GM12891 (cell line): ENCODE results near the gene GAMT.
A peak's percentile ranks its signal among the peaks of the same experiment; 100 is the strongest.
"Not testable (repeated sequence)": the region's sequence is repeated elsewhere in the genome, so short reads cannot be mapped to it uniquely, and the experiment has no call there.

Experiments used
- DNase-seq: peaks from one replicate; pipeline ENCODE4 v3.0.0; 2011; ENCODE audit warnings: low spot score; ENCODE audit not compliant: insufficient read length
- FAIRE-seq: peaks from 2 replicates; lab custom pipeline; 2011; peaks lifted over from hg19 to GRCh38; lab: Jason Lieb, UNC
- PAX5 ChIP-seq: IDR thresholded peaks from 2 replicates; pipeline ENCODE4 v1.6.1; 2011; ENCODE audit warnings: low read length, moderate library complexity, mild to moderate bottlenecking; ENCODE audit not compliant: insufficient read depth, severe bottlenecking
- POLR2A ChIP-seq: IDR thresholded peaks from 2 replicates; pipeline ENCODE4 v1.6.1; 2011; ENCODE audit warnings: low read depth, low read length, control low read depth
- POLR2AphosphoS5 ChIP-seq: IDR thresholded peaks from 2 replicates; pipeline ENCODE4 v1.6.1; 2011; ENCODE audit warnings: low read depth, low read length, control low read depth
- POU2F2 ChIP-seq: IDR thresholded peaks from 2 replicates; pipeline ENCODE4 v1.6.1; 2011; ENCODE audit warnings: low read depth, mild to moderate bottlenecking, control low read depth, low read length, moderate library complexity
- SPI1 ChIP-seq: IDR thresholded peaks from 2 replicates; pipeline ENCODE4 v1.6.1; 2011; ENCODE audit warnings: low read depth, low read length, control low read depth
- TAF1 ChIP-seq: IDR thresholded peaks from 2 replicates; pipeline ENCODE4 v1.6.1; 2011; ENCODE audit warnings: low read depth, low read length, control low read depth

The GAMT gene

GRCh38 chr19:1441022-1441426 is 39.7 kb upstream of the GAMT start:
- FAIRE-seq (no peak), DNase-seq (no peak)
- TF ChIP-seq TAF1 (no peak), SPI1 (no peak), PAX5 (no peak), POLR2A (no peak), POU2F2 (no peak), POLR2AphosphoS5 (peak; percentile 69; the same call in 1 of the 2 replicates)

GRCh38 chr19:1440418-1440801 is 39.1 kb upstream of the GAMT start:
- FAIRE-seq (no peak), DNase-seq (no peak)
- TF ChIP-seq TAF1 (no peak), POLR2A (no peak), POU2F2 (no peak), SPI1 (no peak), POLR2AphosphoS5 (no peak), PAX5 (no peak)

- FAIRE-seq, DNase-seq: not testable (repeated sequence)
Measured at GRCh38 chr19:1439525-1440417, 38.4 kb upstream of the GAMT start.

DNA sequence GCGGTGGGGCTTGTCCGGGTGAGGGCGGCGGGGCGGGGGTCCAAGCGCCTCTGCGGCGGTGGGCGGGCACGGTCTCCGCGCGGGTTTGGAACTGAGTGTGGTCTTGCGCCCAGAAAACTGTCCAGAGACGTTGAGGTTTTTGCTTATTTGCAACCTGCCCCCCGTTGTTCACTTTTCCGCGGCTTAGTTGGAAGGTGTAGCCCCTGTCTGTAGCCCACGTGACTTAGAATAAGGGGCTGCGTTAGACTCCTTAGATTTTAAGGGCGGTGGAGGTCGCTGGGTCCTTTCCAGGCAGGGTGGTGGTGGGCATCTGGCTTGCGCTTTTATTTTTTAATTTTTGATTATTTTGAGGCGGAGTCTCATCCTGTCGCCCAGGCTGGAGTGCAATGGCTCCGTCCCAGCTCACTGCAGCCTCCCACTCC is 37.6 kb upstream of the GAMT start:
- DNase-seq (no peak), FAIRE-seq (no peak)
- no peak for TF ChIP-seq SPI1
- no peak for TF ChIP-seq POLR2AphosphoS5
- no peak for TF ChIP-seq POLR2A
- no peak for TF ChIP-seq TAF1
- TF ChIP-seq PAX5, result no peak
- no peak for TF ChIP-seq POU2F2

GRCh38 chr19:1438035-1438932 is 36.9 kb upstream of the GAMT start, which contains the start of gene RPS15:
RPS15 (plus strand) TSS chr19:1438396; CDS start chr19:1438426, 30 bp downstream.
- TF ChIP-seq POLR2A (peak; percentile 99), PAX5 (peak; percentile 37), POLR2AphosphoS5 (peak; percentile 99), SPI1 (peak; percentile 89), POU2F2 (peak; percentile 91), TAF1 (peak; percentile 100)
- FAIRE-seq, result peak; percentile 99
- DNase-seq, result peak; percentile 96

- no peak for DNase-seq
- no peak for TF ChIP-seq TAF1
- no peak for TF ChIP-seq POU2F2
- no peak for TF ChIP-seq POLR2A
- no peak for TF ChIP-seq POLR2AphosphoS5
- no peak for TF ChIP-seq SPI1
- no peak for TF ChIP-seq PAX5
- FAIRE-seq, result no peak
Measured at GRCh38 chr19:1437609-1438008, 36.3 kb upstream of the GAMT start.

- no peak for DNase-seq
- TF ChIP-seq POLR2A (no peak), PAX5 (no peak), TAF1 (no peak), POLR2AphosphoS5 (no peak), POU2F2 (no peak), SPI1 (no peak)
- FAIRE-seq, result no peak
Measured at GRCh38 chr19:1435378-1435989, 34.1 kb upstream of the GAMT start.

DNA sequence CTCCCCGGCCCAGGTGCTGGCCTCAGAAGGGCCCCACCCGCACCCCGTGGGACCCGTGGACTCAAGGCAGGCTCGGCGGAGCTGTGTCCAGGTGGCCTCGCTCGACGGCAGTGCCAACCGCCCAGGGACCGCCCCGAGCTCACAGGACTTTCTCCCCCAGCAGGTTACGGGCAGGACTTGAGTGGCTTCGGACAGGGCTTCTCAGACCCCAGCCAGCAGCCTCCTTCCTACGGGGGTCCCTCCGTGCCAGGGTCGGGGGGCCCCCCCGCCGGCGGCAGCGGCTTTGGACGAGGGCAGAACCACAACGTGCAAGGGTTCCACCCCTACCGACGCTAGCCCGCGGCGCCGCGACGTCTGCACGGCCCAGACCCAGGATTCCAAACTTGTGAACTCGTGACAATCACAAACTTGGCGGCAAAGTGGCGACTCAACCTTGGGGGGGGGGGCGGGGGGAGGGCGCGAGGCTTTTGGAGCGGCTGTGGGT is 33.3 kb upstream of the GAMT start:
- TF ChIP-seq PAX5 (no peak), SPI1 (no peak), TAF1 (no peak), POU2F2 (no peak), POLR2AphosphoS5 (no peak), POLR2A (no peak)
- DNase-seq, result no peak
- FAIRE-seq, result no peak

DNA sequence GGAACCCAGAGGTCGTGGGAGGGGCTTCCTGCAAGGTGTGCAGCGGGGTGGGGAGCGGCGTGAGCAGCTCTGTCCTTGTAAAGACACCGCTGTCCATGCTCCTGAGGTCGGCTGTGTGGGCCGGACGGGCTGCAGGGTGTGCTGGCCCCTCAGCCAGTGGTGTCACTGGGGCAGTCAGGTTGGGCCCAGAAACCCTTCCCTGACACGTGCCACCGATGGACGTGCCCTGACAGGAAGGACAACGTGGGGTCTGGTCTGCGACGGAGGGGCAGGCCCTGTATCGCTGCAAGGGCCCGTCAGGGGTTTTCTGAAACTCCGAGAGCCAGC is 32.7 kb upstream of the GAMT start:
- FAIRE-seq (no peak), DNase-seq (no peak)
- TF ChIP-seq POLR2A (no peak), PAX5 (no peak), POLR2AphosphoS5 (no peak), SPI1 (no peak), POU2F2 (no peak), TAF1 (no peak)
